GM04504 (cell line): Measurements from ENCODE around the gene FYB2.
A peak's percentile ranks its signal among the peaks of the same experiment; 100 is the strongest.

Source experiments
- DNase-seq: peaks from one replicate; pipeline ENCODE4 v3.0.0-alpha.2; 2012; ENCODE audit warnings: low read depth

The FYB2 gene

DNA sequence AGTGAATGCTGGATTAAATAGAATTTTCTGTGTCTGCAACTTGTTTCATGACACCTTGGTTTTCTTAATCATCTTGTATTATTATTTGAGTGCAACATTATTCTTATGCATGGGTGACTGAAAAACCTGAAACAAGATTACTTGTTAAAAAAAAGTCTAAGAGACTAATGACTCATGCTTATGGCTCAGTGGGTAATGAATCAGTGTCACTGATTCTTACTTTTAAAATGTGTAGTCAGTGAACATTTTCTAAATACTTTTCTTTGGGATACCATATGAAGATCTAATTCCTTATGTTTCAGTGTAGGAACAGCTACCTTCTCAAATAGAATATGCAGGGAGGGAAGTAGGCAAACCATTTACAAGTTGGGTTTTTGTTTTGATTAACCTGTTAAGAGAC lies 108.6 kb downstream of the FYB2 start:
- peak; percentile 27 for DNase-seq

DNA sequence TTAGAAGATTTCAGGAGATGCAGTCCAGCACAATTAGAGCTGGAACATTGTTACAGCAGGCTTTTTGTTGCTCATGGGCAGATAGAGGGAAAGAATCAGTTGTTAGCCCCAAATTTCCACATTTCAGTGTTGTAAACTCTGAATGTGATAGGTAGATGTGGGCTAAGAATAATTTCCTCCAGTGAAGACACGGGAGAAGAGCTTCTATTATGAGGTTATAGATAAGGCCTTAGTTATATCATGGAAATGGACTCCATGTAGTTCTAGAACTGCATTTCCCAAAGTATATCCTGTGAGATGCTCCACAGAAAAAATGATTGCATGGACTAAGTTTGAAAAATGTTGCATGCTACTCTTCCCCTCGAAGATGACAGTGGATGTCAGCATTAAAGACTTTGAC lies 109.2 kb downstream of the FYB2 start:
- DNase-seq: no peak

DNA sequence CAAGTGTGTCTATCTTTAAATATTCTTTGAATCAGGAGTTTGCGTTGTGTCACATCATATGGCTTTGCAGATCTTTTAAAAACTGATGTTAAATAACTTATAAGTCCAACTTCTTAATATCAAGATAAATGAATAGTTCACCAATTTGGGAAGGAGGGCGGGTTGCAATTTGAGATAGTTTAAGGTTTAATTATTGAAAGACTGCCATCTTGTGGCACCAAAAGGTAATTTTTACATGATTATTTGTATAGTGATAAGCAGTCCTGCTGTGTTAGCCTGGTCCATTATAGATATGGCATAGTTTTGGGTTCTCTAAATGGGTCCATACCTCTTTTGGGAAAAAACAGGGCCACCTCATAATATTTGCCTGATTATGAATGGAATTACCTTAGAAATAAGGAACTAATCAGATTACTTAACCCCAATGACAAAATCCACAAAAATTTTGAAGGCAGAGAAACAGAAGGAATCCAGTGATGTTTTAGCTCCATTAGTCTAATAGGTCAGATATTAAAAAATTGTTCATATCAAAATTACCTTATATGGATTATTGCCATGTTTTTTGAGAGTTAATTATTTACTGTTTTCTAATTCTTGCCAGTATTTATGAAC lies 109.8 kb downstream of the FYB2 start:
- DNase-seq: peak; percentile 16

DNA sequence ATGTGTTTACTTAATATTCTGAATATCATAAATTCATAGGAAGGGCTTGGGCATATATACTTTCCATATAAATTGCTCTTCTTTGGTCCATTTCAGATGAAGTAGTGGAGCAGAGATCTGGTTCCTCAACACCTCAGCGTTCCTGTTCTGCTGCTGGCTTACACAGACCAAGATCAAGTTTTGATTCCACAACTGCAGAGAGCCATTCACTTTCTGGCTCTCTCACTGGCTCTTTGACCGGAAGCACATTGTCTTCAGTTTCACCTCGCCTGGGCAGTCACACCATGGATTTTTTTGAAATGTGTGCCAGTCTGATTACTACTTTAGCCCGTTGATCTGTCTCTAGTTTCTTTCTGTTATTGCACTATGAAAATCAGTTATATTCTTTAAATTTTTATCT lies 111.8 kb downstream of the FYB2 start:
- no peak for DNase-seq

DNA sequence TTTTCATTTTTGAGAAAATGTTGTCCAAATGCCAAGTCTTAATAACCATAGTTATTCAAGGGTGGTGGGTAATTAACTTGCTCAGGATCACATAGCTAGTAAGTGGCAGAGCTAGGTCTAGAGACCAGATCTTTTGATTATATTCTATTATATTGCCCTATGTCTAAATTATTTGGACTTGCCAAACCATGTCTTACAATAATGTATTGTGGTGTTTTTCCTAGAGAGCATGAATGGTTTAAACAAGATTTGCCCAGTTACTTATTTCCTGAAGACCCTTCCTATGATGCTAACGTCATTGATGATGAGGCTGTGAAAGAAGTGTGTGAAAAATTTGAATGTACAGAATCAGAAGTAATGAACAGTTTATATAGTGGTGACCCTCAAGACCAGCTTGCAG lies 115.5 kb downstream of the FYB2 start:
- no peak for DNase-seq

DNA sequence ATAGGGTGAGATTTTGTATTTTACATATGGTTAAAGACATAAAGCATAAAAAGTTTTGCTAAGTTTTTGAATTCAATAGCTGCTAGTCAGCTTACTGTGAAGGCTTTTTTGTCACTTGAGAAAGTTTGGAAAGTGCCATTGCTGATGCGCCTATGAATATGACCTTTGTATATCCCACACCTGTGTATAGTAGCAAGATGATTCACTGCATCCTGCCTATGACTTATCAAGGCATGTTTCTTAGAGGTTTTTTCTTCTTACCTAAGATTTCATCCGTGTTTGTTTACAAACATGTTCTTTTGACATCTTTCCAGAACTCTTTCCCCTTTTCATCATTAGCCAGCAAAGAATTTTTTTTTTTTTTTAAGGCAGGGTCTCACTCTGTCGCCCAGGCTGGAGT lies 122.5 kb downstream of the FYB2 start:
- no peak for DNase-seq

DNA sequence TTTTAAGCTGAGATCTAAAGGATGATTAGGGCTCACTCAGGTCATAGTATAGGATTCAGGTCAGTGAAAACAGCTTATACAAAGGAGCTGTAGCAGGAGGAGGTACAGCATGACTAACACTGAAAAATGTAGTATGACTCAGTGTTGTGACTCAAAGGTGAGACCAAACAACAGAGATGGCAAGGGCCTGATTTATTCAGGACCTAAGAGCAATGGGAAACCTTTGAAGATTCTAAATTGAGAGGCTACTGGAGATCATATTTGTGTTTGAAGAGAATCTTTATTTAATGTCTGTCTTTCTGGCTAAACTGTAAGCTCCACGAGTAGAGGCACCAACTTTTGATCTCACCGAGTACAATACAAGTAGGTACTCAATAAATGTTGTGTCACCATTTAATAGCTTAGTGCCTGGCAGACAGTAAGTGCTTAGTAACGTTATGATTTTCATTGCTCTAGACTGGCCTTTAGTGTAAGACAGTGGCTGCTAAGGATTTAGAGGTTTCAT lies 130.6 kb downstream of the FYB2 start:
- DNase-seq: peak; percentile 24

DNA sequence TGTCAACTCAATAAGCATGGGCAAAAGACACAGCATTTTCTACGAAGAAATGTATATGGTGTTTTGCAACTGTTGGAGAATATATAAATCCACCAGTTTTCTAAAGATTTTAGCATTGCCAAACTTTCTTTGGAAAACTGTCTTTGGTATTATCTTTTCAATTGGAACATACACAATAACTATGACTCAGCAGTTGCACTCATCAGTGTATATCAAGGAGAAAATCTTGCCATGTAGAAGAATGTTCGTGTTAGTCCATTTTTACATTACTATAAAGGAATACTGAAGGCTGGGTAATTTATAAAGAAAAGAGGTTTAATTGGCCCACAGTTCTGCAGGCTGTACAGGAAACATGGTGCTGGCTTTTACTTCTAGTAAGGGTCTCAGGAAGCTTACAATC lies 133.0 kb downstream of the FYB2 start:
- no peak for DNase-seq

DNA sequence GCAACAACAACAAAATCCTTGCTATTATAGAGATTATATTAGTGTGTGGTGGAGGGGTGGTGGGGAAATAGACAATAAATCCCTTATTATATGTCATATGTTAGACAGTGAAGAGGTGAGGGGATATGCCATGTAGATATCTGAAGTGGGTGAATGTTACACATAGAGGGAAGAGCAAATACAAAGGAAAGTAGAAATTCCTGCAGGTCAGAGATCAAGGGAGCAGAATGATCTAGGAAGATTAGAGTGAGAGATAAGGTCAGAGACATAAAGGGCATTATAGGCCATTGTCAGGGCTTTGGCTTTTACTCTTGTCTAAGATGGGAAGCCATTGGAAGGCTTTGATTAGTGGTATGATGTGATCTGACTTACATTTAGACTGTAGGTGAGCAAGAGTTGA lies 135.6 kb downstream of the FYB2 start:
- DNase-seq: no peak

DNA sequence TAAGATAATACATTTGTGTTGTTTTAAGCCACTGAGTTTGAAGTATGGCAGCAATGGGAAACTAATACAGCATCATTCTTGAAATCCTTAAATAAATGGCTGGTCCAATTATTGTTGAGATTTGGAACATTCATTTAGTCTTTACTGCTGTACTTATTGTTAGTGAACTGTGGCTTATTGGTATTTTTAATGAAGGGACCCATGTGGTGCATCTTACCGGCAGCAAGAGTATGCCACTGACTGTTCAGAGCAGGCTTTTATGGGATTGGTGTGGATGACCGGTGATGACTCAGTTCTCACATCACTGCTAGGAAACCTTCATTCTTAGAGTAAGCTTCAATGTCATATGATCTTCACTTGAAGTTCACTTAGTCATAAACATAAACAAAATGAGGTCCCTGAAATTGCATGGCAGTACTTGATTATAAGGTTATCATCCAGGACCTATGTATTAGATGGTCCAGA lies 142.6 kb downstream of the FYB2 start:
- DNase-seq: peak; percentile 56

DNA sequence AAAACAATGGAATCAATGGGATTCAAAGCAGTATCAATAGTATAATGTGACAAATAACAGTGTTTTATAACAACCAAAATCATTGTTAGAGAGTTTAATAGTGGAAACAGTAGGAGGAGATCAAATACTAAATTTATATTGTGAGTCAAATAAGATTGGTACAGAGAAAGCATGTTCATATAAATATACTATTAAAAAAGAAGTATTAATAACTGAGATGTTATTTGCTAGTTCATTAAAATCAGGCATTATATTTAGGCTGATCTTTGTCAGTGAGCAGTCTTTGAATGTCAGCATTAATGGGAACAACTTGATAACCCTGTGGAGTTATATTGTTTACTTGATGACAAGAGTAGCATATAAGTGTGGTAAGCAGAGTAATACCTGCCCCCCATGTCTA lies 143.4 kb downstream of the FYB2 start:
- DNase-seq: no peak

DNA sequence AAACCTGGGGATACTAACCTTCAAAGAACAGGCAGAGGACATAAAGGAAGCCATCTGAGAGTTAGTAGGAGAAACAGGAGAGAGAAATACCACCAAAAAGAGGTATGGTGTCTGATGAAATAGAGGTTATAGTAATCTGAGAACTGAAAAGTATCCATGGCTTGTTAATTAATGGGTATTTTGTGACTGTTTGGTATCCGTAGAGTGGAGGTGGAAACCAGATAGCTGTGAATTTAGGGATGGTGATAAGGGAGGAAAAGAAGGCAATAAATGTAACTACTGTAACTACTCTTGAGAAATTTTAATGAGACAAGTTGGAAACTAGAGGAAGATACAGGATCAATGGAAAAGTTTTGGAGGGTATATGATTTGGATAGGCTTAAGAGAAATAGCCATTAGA lies 146.6 kb downstream of the FYB2 start:
- DNase-seq: no peak

DNA sequence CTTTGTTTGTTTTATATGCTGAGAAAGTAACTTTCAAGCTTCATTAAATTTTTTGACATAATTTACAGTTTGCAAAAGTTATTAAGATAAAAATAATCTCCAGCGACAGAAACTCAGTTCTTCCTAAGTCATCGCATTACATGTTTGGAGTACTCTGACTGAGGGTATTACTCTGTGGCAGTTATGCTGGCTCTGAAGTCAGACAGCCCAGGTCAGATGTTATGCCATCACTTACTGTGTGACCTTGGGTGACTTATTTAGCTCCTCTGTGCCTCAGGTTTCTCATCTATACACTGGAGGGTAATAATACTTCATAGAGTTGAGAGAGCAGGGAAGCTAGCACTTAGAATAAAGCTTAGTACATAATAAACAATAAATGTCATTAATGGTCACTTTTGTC lies 147.7 kb downstream of the FYB2 start:
- no peak for DNase-seq

DNA sequence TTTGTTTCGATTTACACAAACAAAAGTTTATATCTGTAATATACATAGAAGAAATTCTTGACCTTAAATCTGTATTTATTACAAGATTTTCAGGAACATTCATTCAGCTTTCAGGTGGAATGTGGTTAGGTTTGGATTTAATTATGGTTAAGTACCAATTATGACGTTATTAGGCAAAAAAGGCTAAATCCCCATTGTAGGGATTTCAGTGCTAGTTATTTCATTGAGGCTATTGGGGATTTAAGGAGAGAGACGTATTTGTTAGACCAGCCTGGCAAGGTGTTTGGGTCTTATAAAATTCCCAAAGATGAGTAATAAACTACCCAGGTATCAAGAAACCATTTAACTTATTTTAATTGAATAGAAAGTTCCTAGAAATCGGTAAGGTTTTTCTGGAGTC lies 148.1 kb downstream of the FYB2 start:
- DNase-seq: no peak

DNA sequence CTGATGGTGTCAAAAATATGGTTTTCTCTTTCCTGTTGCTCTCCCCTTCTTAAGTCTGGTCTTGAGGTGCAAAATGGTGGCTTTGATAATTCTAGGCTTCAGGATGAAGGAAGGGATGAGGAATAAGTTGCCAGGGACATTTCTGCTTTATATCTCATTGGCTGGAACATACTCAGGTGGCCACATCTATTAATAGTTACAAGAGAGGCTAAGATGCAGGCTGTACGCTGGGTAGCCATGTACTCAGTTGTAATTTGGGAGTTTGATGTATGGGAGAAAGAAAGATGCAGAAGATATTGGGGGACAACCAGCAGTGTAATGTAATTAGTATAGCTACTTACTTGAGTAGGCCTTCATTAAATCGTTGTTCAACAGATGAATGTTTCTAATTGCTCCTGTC lies 148.9 kb downstream of the FYB2 start:
- DNase-seq: no peak
